H9 (cell line): Measurements from ENCODE around the gene MEIOSIN. TPM values are rescaled to one million over a fixed set of nuclear protein-coding genes. Genes with fewer than 3 reads are reported as not detected.

ENCODE experiments used
- DNase-seq: peaks from one replicate; pipeline ENCODE4 v3.0.0-alpha.2; 2017
- H2AFZ ChIP-seq: one replicate; pipeline ENCODE4 v1.6.1; 2013; ENCODE audit warnings: mild to moderate bottlenecking, low read length, control low read depth, moderate library complexity
- H2AK5ac ChIP-seq: 2 replicates; pipeline ENCODE4 v1.6.1; 2013; ENCODE audit warnings: low read length, control low read depth, mixed read lengths; ENCODE audit not compliant: insufficient read length
- H2BK120ac ChIP-seq: one replicate; pipeline ENCODE4 v1.6.1; 2013; ENCODE audit warnings: low read depth, mild to moderate bottlenecking, low read length, control low read depth, inconsistent platforms; ENCODE audit not compliant: poor library complexity, severe bottlenecking
- H2BK12ac ChIP-seq: 2 replicates; pipeline ENCODE4 v1.6.1; 2013; ENCODE audit warnings: low read length, control low read depth, mixed read lengths, low read depth; ENCODE audit not compliant: insufficient read length
- H2BK15ac ChIP-seq: 2 replicates; pipeline ENCODE4 v1.6.1; 2013; ENCODE audit warnings: low read depth, low read length, control low read depth
- H2BK20ac ChIP-seq: one replicate; pipeline ENCODE4 v1.6.1; 2013; ENCODE audit warnings: low read depth, mild to moderate bottlenecking, low read length, control low read depth, inconsistent platforms; ENCODE audit not compliant: poor library complexity, severe bottlenecking
- H2BK5ac ChIP-seq: 2 replicates; pipeline ENCODE4 v1.6.1; 2013; ENCODE audit warnings: low read length, control low read depth, mixed read lengths; ENCODE audit not compliant: insufficient read length
- H3K14ac ChIP-seq: 2 replicates; pipeline ENCODE4 v1.6.1; 2013; ENCODE audit warnings: low read length, control low read depth; ENCODE audit not compliant: insufficient read depth
- H3K18ac ChIP-seq: 2 replicates; pipeline ENCODE4 v1.6.1; 2013; ENCODE audit warnings: low read depth, mild to moderate bottlenecking, mixed read lengths, low read length, control low read depth; ENCODE audit not compliant: insufficient read length
- H3K23ac ChIP-seq: 2 replicates; pipeline ENCODE4 v1.6.1; 2013; ENCODE audit warnings: low read length, control low read depth, mixed read lengths, low read depth; ENCODE audit not compliant: insufficient read length
- H3K23me2 ChIP-seq: 2 replicates; pipeline ENCODE4 v1.6.1; 2013; ENCODE audit warnings: low read depth, mild to moderate bottlenecking, mixed read lengths, low read length, control low read depth; ENCODE audit not compliant: insufficient read length, poor library complexity, severe bottlenecking
- H3K27ac ChIP-seq: 2 replicates; pipeline ENCODE4 v1.5.1; 2013; ENCODE audit warnings: low read length, control low read depth, mixed read lengths, low read depth; ENCODE audit not compliant: insufficient read length
- H3K27me3 ChIP-seq: 2 replicates; pipeline ENCODE4 v1.6.1; 2013; ENCODE audit warnings: low read length, control low read depth, inconsistent platforms; ENCODE audit not compliant: insufficient read depth
- H3K4ac ChIP-seq: 2 replicates; pipeline ENCODE4 v1.6.1; 2013; ENCODE audit warnings: low read depth, mild to moderate bottlenecking, control low read depth, inconsistent platforms, low read length, moderate library complexity
- H3K4me1 ChIP-seq: 2 replicates; pipeline ENCODE4 v1.6.1; 2013; ENCODE audit warnings: low read length, control low read depth, inconsistent platforms; ENCODE audit not compliant: insufficient read depth
- H3K4me2 ChIP-seq: 2 replicates; pipeline ENCODE4 v1.6.1; 2013; ENCODE audit warnings: low read length, control low read depth, mixed read lengths; ENCODE audit not compliant: insufficient read length, insufficient read depth
- H3K56ac ChIP-seq: 2 replicates; pipeline ENCODE4 v1.6.1; 2013; ENCODE audit warnings: low read depth, mild to moderate bottlenecking, mixed read lengths, low read length, control low read depth; ENCODE audit not compliant: insufficient read length
- H3K79me1 ChIP-seq: 2 replicates; pipeline ENCODE4 v1.6.1; 2013; ENCODE audit warnings: low read depth, mild to moderate bottlenecking, moderate library complexity, low read length, control low read depth, inconsistent platforms; ENCODE audit not compliant: insufficient read depth, poor library complexity, severe bottlenecking
- H3K79me2 ChIP-seq: 2 replicates; pipeline ENCODE4 v1.6.1; 2013; ENCODE audit warnings: low read length, control low read depth, inconsistent platforms; ENCODE audit not compliant: insufficient read depth
- H3K9ac ChIP-seq: 2 replicates; pipeline ENCODE4 v1.6.1; 2013; ENCODE audit warnings: low read length, control low read depth, mixed read lengths; ENCODE audit not compliant: insufficient read length; ENCODE audit errors: extremely low read depth
- H3K9me3 ChIP-seq: one replicate; pipeline ENCODE4 v1.6.1; 2013; ENCODE audit warnings: low read depth, low read length, inconsistent platforms; ENCODE audit not compliant: control insufficient read depth
- H3T11ph ChIP-seq: one replicate; pipeline ENCODE4 v1.6.1; 2013; ENCODE audit warnings: mild to moderate bottlenecking, low read length, control low read depth, inconsistent platforms
- H4K20me1 ChIP-seq: one replicate; pipeline ENCODE4 v1.6.1; 2013; ENCODE audit not compliant: control insufficient read depth, insufficient read length, insufficient read depth
- H4K5ac ChIP-seq: 2 replicates; pipeline ENCODE4 v1.6.1; 2013; ENCODE audit warnings: low read depth, mild to moderate bottlenecking, mixed read lengths, low read length, control low read depth; ENCODE audit not compliant: insufficient read length
- H4K8ac ChIP-seq: replicated peaks from 2 replicates; pipeline ENCODE4 v1.6.1; 2013; ENCODE audit warnings: low read length, control low read depth, mixed read lengths, low read depth; ENCODE audit not compliant: insufficient read length
- H4K91ac ChIP-seq: 2 replicates; pipeline ENCODE4 v1.6.1; 2013; ENCODE audit warnings: low read depth, mild to moderate bottlenecking, moderate library complexity, mixed read lengths, low read length, control low read depth; ENCODE audit not compliant: insufficient read length
- H3K27ac Mint-ChIP-seq, 3 experiments: 2 replicates in 2 of 3; 3 replicates in 1 of 3; pipeline ENCODE4 v1.8.0; 2020 to 2021; ENCODE audit warnings: mixed read lengths in 3 of 3, mild to moderate bottlenecking in 1 of 3, moderate library complexity in 1 of 3
- H3K27me3 Mint-ChIP-seq: 2 replicates; pipeline ENCODE4 v1.8.0; 2021; ENCODE audit warnings: low read depth, mild to moderate bottlenecking, moderate library complexity, mixed read lengths
- H3K36me3 Mint-ChIP-seq, 3 experiments: 2 replicates in 2 of 3; 3 replicates in 1 of 3; pipeline ENCODE4 v1.8.0; 2020 to 2021; ENCODE audit warnings: low read depth in 3 of 3, mixed read lengths in 3 of 3; ENCODE audit not compliant: insufficient read depth in 1 of 3
- H3K4me1 Mint-ChIP-seq, 2 experiments: 2 replicates each; pipeline ENCODE4 v1.8.0; 2020; ENCODE audit warnings: mixed read lengths in 2 of 2
- H3K4me3 Mint-ChIP-seq, 2 experiments: 2 replicates in 1 of 2; 3 replicates in 1 of 2; pipeline ENCODE4 v1.8.0; 2020 to 2021; ENCODE audit warnings: mild to moderate bottlenecking in 2 of 2, mixed read lengths in 2 of 2, moderate library complexity in 1 of 2
- H3K9me3 Mint-ChIP-seq, 2 experiments: 2 replicates in 1 of 2; 3 replicates in 1 of 2; pipeline ENCODE4 v1.8.0; 2020; ENCODE audit warnings: mild to moderate bottlenecking in 2 of 2, mixed read lengths in 2 of 2, moderate library complexity in 1 of 2
- WGBS: extraction: QIAGEN DNeasy Blood & Tissue Kit; methylation state at CpG from one replicate; pipeline ENCODE4 v1.1.7; 2013; ENCODE audit warnings: missing lambda C conversion rate, low lambda C conversion rate, mixed read lengths; ENCODE audit not compliant: insufficient read length; ENCODE audit errors: extremely low coverage; 5-methylcytosine and 5-hydroxymethylcytosine counted together
- total RNA-seq: library from RNA; stranded (reverse); gene quantifications from 2 replicates; pipeline ENCODE4 v1.2.1, GENCODE V29; 2021
- TF ChIP-seq, protein P1 (sequence below): fragments of 200-600 bp; sonication (generic); conservative IDR thresholded peaks from 3 replicates; pipeline ENCODE4 v1.8.0; 2021; ENCODE audit warnings: antibody characterized with exemption, mild to moderate bottlenecking

Gene MEIOSIN
- total RNA-seq, 1 experiment from 2014 or later, result not detected

DNA sequence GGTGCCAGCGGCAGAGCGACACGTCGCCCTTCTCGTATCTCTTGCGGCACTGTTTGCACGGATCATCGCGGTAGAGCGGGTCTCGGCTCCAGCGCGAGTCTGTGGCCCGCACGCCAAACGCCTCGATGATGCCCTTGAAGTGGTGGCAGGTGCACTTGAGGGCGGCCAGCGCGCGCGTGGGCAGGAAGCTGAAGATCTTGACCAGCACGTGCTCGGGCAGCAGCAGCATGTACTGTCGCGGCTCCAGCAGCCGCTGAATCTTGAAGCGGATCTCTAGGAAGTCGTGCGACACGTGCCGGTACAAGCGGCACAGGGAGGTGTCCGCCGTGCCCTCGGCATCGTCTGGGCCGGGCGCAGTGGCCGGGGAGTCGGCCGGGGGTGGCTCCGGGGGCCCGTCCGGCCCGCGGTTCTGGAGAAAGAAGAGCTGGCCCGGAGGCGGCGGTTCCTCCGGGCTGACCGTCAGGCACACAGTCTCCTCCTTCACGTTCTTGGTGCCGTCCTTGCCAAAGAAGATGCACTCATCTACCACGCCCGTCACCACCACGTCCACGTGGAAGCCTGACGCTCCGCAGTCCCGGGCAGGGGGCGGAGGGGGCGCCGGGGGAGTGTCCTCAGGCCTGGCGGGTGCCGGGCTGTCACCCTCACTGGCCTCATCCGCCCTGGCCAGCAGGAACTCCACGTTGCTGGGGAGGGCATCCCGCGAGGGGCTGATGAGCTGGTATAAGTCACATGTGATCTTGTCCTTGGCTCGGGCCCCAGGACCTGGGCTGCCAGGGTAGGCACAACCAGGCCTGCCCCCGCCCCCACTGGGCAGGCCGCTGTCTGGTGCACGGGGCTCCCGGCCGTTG, 21.2 kb upstream of the MEIOSIN start:
- H3K18ac ChIP-seq, result no peak overlapping the region
- H2AFZ ChIP-seq, result no peak overlapping the region
- H2BK15ac ChIP-seq, result no peak overlapping the region
- no peak overlapping the region for H3K56ac ChIP-seq
- H3K36me3 Mint-ChIP-seq, result peaks cover 13 to 22% (median 14%) of the 10 kb centered on the region in 3 experiments; a peak in 6 of 7 replicates
- peaks cover 9% of the 10 kb centered on the region for H3K23me2 ChIP-seq
- no peaks in the 10 kb centered on the region for H3K27me3 ChIP-seq
- TF ChIP-seq, protein P1, sequence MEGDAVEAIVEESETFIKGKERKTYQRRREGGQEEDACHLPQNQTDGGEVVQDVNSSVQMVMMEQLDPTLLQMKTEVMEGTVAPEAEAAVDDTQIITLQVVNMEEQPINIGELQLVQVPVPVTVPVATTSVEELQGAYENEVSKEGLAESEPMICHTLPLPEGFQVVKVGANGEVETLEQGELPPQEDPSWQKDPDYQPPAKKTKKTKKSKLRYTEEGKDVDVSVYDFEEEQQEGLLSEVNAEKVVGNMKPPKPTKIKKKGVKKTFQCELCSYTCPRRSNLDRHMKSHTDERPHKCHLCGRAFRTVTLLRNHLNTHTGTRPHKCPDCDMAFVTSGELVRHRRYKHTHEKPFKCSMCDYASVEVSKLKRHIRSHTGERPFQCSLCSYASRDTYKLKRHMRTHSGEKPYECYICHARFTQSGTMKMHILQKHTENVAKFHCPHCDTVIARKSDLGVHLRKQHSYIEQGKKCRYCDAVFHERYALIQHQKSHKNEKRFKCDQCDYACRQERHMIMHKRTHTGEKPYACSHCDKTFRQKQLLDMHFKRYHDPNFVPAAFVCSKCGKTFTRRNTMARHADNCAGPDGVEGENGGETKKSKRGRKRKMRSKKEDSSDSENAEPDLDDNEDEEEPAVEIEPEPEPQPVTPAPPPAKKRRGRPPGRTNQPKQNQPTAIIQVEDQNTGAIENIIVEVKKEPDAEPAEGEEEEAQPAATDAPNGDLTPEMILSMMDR, result no peak
- no peak overlapping the region for H4K8ac ChIP-seq
- H3T11ph ChIP-seq, result no peak overlapping the region
- no peak overlapping the region for H3K4ac ChIP-seq
- no peaks in the 10 kb centered on the region for H3K9me3 ChIP-seq
- H3K9ac ChIP-seq, result no peak overlapping the region
- H3K23ac ChIP-seq, result no peak overlapping the region
- no peak overlapping the region for H3K14ac ChIP-seq
- H3K79me1 ChIP-seq, result no peaks in the 10 kb centered on the region
- H3K9me3 Mint-ChIP-seq, result no peaks in the 10 kb centered on the region
- no peak overlapping the region for H2BK12ac ChIP-seq
- H3K27ac Mint-ChIP-seq, result no peak overlapping the region
- WGBS, result no CpG with 5 or more reads among the region's 76 CpGs
- H2AK5ac ChIP-seq, result no peak overlapping the region
- no peak for DNase-seq
- H2BK5ac ChIP-seq, result no peak overlapping the region
- no peak overlapping the region for H2BK20ac ChIP-seq
- H3K4me2 ChIP-seq, result no peak overlapping the region
- no peaks in the 10 kb centered on the region; the same call in 1 of the 2 replicates for H3K27me3 Mint-ChIP-seq
- peaks cover 15 to 30% of the 10 kb centered on the region in 2 experiments for H3K4me1 Mint-ChIP-seq
- no peak overlapping the region for H3K4me3 Mint-ChIP-seq
- H2BK120ac ChIP-seq, result no peak overlapping the region
- H3K79me2 ChIP-seq, result peaks cover 12% of the 10 kb centered on the region; the same call in 1 of the 2 replicates
- H4K5ac ChIP-seq, result no peak overlapping the region
- H3K27ac ChIP-seq, result no peak overlapping the region
- no peaks in the 10 kb centered on the region for H4K20me1 ChIP-seq
- no peak overlapping the region for H4K91ac ChIP-seq
- no peaks in the 10 kb centered on the region for H3K4me1 ChIP-seq
